ENCODE results near the gene PP2D1. TPM values are rescaled to one million over a fixed set of nuclear protein-coding genes. Genes with fewer than 3 reads are reported as not detected.

The PP2D1 gene
- total and polyA plus RNA-seq, 3 donors from 2014 or later = 9.3 to 37.5 (median 22.8) TPM

GRCh38 chr3:20041197-20041780 lies 29.2 kb upstream of the PP2D1 start:
- peak; percentile 91 for DNase-seq
- Histone ChIP-seq H3K27ac (peak overlapping the region; percentile 82 to 96), H3K36me3 (ENCODE audit: low read depth, missing control alignments) (no peaks in the 10 kb centered on the region), H3K27me3 (no peaks in the 10 kb centered on the region), H3K4me3 (peak overlapping the region; percentile 80 to 89), H3K9me3 (no peaks in the 10 kb centered on the region), H3K4me1 (no peaks in the 10 kb centered on the region)
- intact Hi-C loops (cut with DNase I; ENCODE audit: low total_unique reads) = no loop called here
- 0% methylated on average over 23 to 28 of the region's 28 CpGs for WGBS, 2 donors
- no peak for TF ChIP-seq CTCF (IDR thresholded peaks at IDR 0.05)
- no peak for TF ChIP-seq POLR2A (IDR thresholded peaks at IDR 0.05)

- peak; percentile 82 for DNase-seq
- Histone ChIP-seq H3K27me3 (no peaks in the 10 kb centered on the region), H3K27ac (peak overlapping the region; percentile 82 to 96), H3K4me1 (no peaks in the 10 kb centered on the region), H3K9me3 (no peaks in the 10 kb centered on the region), H3K36me3 (ENCODE audit: low read depth, missing control alignments) (no peaks in the 10 kb centered on the region), H3K4me3 (peak overlapping the region; percentile 80 to 89)
- WGBS, 2 donors = 0% methylated on average over 1 to 45 of the region's 64 CpGs
- TF ChIP-seq CTCF (IDR thresholded peaks at IDR 0.05) (no peak), POLR2A (IDR thresholded peaks at IDR 0.05) (no peak)
- intact Hi-C loops (cut with DNase I; ENCODE audit: low total_unique reads) = no loop called here
Measured at GRCh38 chr3:20040548-20041196, 28.6 kb upstream of the PP2D1 start.

GRCh38 chr3:20039765-20040547 lies 27.9 kb upstream of the PP2D1 start, which contains the start of gene KAT2B:
Gene KAT2B (plus strand): TSS chr3:20040446. CDS start chr3:20040478, 32 bp downstream.
- TF ChIP-seq POLR2A (IDR thresholded peaks at IDR 0.05) (no peak), CTCF (IDR thresholded peaks at IDR 0.05) (peak; percentile 12 to 70 (median 47))
- 1 to 2% methylated on average over 20 to 42 of the region's 75 CpGs for WGBS, 2 donors
- Histone ChIP-seq H3K4me1 (no peaks in the 10 kb centered on the region), H3K4me3 (peak within 1 kb of the TSS; percentile 80 to 89), H3K36me3 (ENCODE audit: low read depth, missing control alignments) (no peaks in the 10 kb centered on the region), H3K27me3 (no peaks in the 10 kb centered on the region), H3K9me3 (no peaks in the 10 kb centered on the region), H3K27ac (peak within 1 kb of the TSS; percentile 96 to 97)
- DNase-seq = peak; percentile 85
- intact Hi-C loops (cut with DNase I; ENCODE audit: low total_unique reads) = no loop called here

- Histone ChIP-seq H3K27me3 (no peaks in the 10 kb centered on the region), H3K4me1 (no peaks in the 10 kb centered on the region), H3K36me3 (ENCODE audit: low read depth, missing control alignments) (no peaks in the 10 kb centered on the region), H3K9me3 (no peaks in the 10 kb centered on the region), H3K4me3 (peak overlapping the region; percentile 80 to 89), H3K27ac (peak overlapping the region; percentile 96 to 97)
- no peak for TF ChIP-seq POLR2A (IDR thresholded peaks at IDR 0.05)
- no peak for TF ChIP-seq CTCF (IDR thresholded peaks at IDR 0.05)
- intact Hi-C loops (cut with DNase I; ENCODE audit: low total_unique reads) = no loop called here
- 0 to 1% methylated on average over 4 of the region's 4 CpGs for WGBS, 2 donors
- no peak for DNase-seq
Measured at GRCh38 chr3:20039466-20039764, 27.4 kb upstream of the PP2D1 start.

Measured in testis (tissue), 3 donors.